Spleen (tissue), 11 donors: ENCODE data around the gene ONECUT3. TPM values are rescaled to one million over a fixed set of nuclear protein-coding genes. Genes with fewer than 3 reads are reported as not detected.

Experiments used
- DNase-seq: peaks from one replicate; pipeline ENCODE4 v3.0.0-alpha.2; 2020
- H3K27ac ChIP-seq, 8 donors: fragments of 200-600 bp; sonication (generic) in 7 of 8; 1 replicate in 4 of 8; 2 replicates in 4 of 8; pipeline versions ENCODE4 v1.5.0 to v1.8.0; 2016 to 2021; ENCODE audit warnings: inconsistent platforms in 4 of 8, mild to moderate bottlenecking in 4 of 8, moderate library complexity in 1 of 8
- H3K27me3 ChIP-seq, 7 donors: fragments of 200-600 bp; sonication (generic) in 6 of 7; replicated peaks in 1 of 7; 1 replicate in 4 of 7; 2 replicates in 3 of 7; pipeline versions ENCODE4 v1.5.0 to v1.8.0; 2016 to 2021; ENCODE audit warnings: inconsistent platforms in 3 of 7, mild to moderate bottlenecking in 1 of 7
- H3K36me3 ChIP-seq, 6 donors: fragments of 200-600 bp; sonication (generic) in 5 of 6; 1 replicate in 4 of 6; 2 replicates in 2 of 6; pipeline versions ENCODE4 v1.5.0 to v1.8.0; 2016 to 2021; ENCODE audit warnings: inconsistent platforms in 2 of 6
- H3K4me1 ChIP-seq, 6 donors: fragments of 200-600 bp; sonication (generic) in 5 of 6; 1 replicate in 3 of 6; 2 replicates in 3 of 6; pipeline versions ENCODE4 v1.5.0 to v1.8.0; 2016 to 2021; ENCODE audit warnings: inconsistent platforms in 3 of 6
- H3K4me3 ChIP-seq, 8 donors: fragments of 200-600 bp; sonication (generic) in 7 of 8; 1 replicate in 4 of 8; 2 replicates in 4 of 8; pipeline versions ENCODE4 v1.5.0 to v1.8.0; 2016 to 2021; ENCODE audit warnings: inconsistent platforms in 4 of 8, mild to moderate bottlenecking in 4 of 8, moderate library complexity in 2 of 8
- H3K9me3 ChIP-seq, 8 donors: fragments of 200-600 bp; sonication (generic) in 7 of 8; 1 replicate in 4 of 8; 2 replicates in 4 of 8; pipeline versions ENCODE4 v1.5.0 to v1.8.0; 2016 to 2021; ENCODE audit warnings: inconsistent platforms in 4 of 8
- POLR2A ChIP-seq, 3 donors: fragments of 450-650 bp; IDR thresholded peaks; one replicate each; pipeline ENCODE4 v1.5.1; 2017; ENCODE audit warnings: antibody characterized with exemption in 3 of 3, mild to moderate bottlenecking in 1 of 3
- POLR2AphosphoS5 ChIP-seq, 3 donors: sonication (generic); formaldehyde crosslinking; IDR thresholded peaks; one replicate each; pipeline ENCODE4 v1.5.1; 2017; ENCODE audit warnings: antibody characterized with exemption in 3 of 3
- WGBS, 5 donors: extraction: QIAGEN DNeasy Blood & Tissue Kit in 3 of 5; methylation state at CpG; one replicate each; pipeline versions ENCODE4 v1.1.5 to v1.1.7; 2013 to 2018; 5-methylcytosine and 5-hydroxymethylcytosine counted together
- intact Hi-C: fragments of 100-400 bp; cut with DNase I; formaldehyde crosslinking; loops from one replicate; pipeline ENCODE4 v1.15.0; 2023; ENCODE audit warnings: low total_unique reads
- polyA plus RNA-seq, 3 donors: library from polyadenylated mRNA; stranded (reverse); fragments of 200-250 nt; gene quantifications; one replicate each; pipeline ENCODE4 v1.2.1, GENCODE V29; 2013
- total RNA-seq, 7 donors: library from RNA; depleted of rRNA in 3 of 7; stranded (reverse); fragments of >200 nt in 3 of 7; fragmentation: NEBNext Ultra II Directional in 4 of 7; extraction: Animal tissue kit (Norgen Biotek cat#: 25700) in 4 of 7; gene quantifications; one replicate each; pipeline versions ENCODE4 v1.1.0 to v1.2.1, GENCODE V29; 2016 to 2021
- TF ChIP-seq, protein P1 (sequence below), 11 experiments: fragments of 200-600 bp in 7 of 11; fragments of 450-650 bp in 4 of 11; sonication (generic) in 4 of 11; IDR thresholded peaks in 8 of 11; conservative IDR thresholded peaks in 3 of 11; 1 replicate in 7 of 11; 2 replicates in 4 of 11; pipeline versions ENCODE4 v1.4.0 to v1.8.0; 2016 to 2021; ENCODE audit warnings: antibody characterized with exemption in 11 of 11, inconsistent platforms in 4 of 11, mild to moderate bottlenecking in 1 of 11
- donor health status: healthy with polysubstance abuse.
- donor health status: DM: no; HTN: no; CAD: no; lungs with moderate emphysema.
- donor health status: DM: no; HTN: no; CAD: no.
- donor health status: Bipolar disorder and iron deficiency.
- donor health status: healthy.
- donor health status: DM: no; HTN: no; CAD: no.
- donor health status: DM: yes; HTN: yes; CAD: no.

ONECUT3 gene
- total and polyA plus RNA-seq, 10 donors = not detected

GRCh38 chr19:1761528-1762242, 8.4 kb downstream of the ONECUT3 start:
- peaks cover 0 to 26% (median 12%) of the 10 kb centered on the region in 6 donors for H3K4me1 ChIP-seq
- peaks cover 18 to 100% (median 100%) of the 10 kb centered on the region in 7 donors for H3K27me3 ChIP-seq
- intact Hi-C loops = loop anchor here (10.0 kb wide), 1 partner anchor 87 kb away; no protein-coding TSS in a partner anchor
- no peak for DNase-seq
- H3K27ac ChIP-seq = no peak overlapping the region
- 2 to 7% (median 4%) methylated on average over 18 to 30 of the region's 30 CpGs for WGBS, 5 donors
- no peaks in the 10 kb centered on the region for H3K36me3 ChIP-seq
- TF ChIP-seq, protein P1, sequence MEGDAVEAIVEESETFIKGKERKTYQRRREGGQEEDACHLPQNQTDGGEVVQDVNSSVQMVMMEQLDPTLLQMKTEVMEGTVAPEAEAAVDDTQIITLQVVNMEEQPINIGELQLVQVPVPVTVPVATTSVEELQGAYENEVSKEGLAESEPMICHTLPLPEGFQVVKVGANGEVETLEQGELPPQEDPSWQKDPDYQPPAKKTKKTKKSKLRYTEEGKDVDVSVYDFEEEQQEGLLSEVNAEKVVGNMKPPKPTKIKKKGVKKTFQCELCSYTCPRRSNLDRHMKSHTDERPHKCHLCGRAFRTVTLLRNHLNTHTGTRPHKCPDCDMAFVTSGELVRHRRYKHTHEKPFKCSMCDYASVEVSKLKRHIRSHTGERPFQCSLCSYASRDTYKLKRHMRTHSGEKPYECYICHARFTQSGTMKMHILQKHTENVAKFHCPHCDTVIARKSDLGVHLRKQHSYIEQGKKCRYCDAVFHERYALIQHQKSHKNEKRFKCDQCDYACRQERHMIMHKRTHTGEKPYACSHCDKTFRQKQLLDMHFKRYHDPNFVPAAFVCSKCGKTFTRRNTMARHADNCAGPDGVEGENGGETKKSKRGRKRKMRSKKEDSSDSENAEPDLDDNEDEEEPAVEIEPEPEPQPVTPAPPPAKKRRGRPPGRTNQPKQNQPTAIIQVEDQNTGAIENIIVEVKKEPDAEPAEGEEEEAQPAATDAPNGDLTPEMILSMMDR (IDR thresholded peaks at IDR 0.05 in 8 of 11, conservative IDR thresholded peaks at IDR 0.05 in 3 of 11) = no peak
- TF ChIP-seq POLR2A (IDR thresholded peaks at IDR 0.05) (no peak), POLR2AphosphoS5 (IDR thresholded peaks at IDR 0.05) (no peak)
- no peak overlapping the region for H3K4me3 ChIP-seq
- H3K9me3 ChIP-seq = no peaks in the 10 kb centered on the region

GRCh38 chr19:1762243-1763117, 9.2 kb downstream of the ONECUT3 start:
- 5 to 10% (median 6%) methylated on average over 19 to 56 of the region's 56 CpGs for WGBS, 5 donors
- intact Hi-C loops = loop anchor here (10.0 kb wide), 1 partner anchor 88 kb away; no protein-coding TSS in a partner anchor
- no peak for DNase-seq

GRCh38 chr19:1763648-1764639, 10.6 kb downstream of the ONECUT3 start:
- intact Hi-C loops = loop anchor here (10.0 kb wide), 1 partner anchor 89 kb away; no protein-coding TSS in a partner anchor
- 9 to 15% (median 12%) methylated on average over 39 of the region's 39 CpGs for WGBS, 5 donors

More at GRCh38 chr19:1762243-1763117, 9.2 kb downstream of the ONECUT3 start:
- peaks cover 0 to 26% (median 9%) of the 10 kb centered on the region in 6 donors for H3K4me1 ChIP-seq
- TF ChIP-seq POLR2AphosphoS5 (IDR thresholded peaks at IDR 0.05) (no peak), POLR2A (IDR thresholded peaks at IDR 0.05) (no peak)
- TF ChIP-seq, protein P1 (IDR thresholded peaks at IDR 0.05 in 8 of 11, conservative IDR thresholded peaks at IDR 0.05 in 3 of 11) = no peak
- H3K27me3 ChIP-seq = peaks cover 18 to 100% (median 100%) of the 10 kb centered on the region in 7 donors
- no peak overlapping the region for H3K4me3 ChIP-seq
- no peaks in the 10 kb centered on the region for H3K36me3 ChIP-seq
- H3K9me3 ChIP-seq = no peaks in the 10 kb centered on the region
- no peak overlapping the region for H3K27ac ChIP-seq

More at GRCh38 chr19:1763648-1764639, 10.6 kb downstream of the ONECUT3 start:
- TF ChIP-seq POLR2AphosphoS5 (IDR thresholded peaks at IDR 0.05) (no peak), POLR2A (IDR thresholded peaks at IDR 0.05) (no peak)
- TF ChIP-seq, protein P1 (IDR thresholded peaks at IDR 0.05 in 8 of 11, conservative IDR thresholded peaks at IDR 0.05 in 3 of 11) = no peak
- Histone ChIP-seq H3K4me3 (no peak overlapping the region), H3K27ac (no peak overlapping the region), H3K27me3 (peaks cover 15 to 100% (median 100%) of the 10 kb centered on the region in 7 donors), H3K4me1 (peaks cover 0 to 17% (median 6%) of the 10 kb centered on the region in 6 donors), H3K36me3 (no peaks in the 10 kb centered on the region), H3K9me3 (no peaks in the 10 kb centered on the region)
- no peak for DNase-seq
